Measurements from ENCODE around the gene GET4.

The GET4 gene

GRCh38 chr7:885261-885892, 9.0 kb downstream of the GET4 start:
- no peak for DNase-seq

DNA sequence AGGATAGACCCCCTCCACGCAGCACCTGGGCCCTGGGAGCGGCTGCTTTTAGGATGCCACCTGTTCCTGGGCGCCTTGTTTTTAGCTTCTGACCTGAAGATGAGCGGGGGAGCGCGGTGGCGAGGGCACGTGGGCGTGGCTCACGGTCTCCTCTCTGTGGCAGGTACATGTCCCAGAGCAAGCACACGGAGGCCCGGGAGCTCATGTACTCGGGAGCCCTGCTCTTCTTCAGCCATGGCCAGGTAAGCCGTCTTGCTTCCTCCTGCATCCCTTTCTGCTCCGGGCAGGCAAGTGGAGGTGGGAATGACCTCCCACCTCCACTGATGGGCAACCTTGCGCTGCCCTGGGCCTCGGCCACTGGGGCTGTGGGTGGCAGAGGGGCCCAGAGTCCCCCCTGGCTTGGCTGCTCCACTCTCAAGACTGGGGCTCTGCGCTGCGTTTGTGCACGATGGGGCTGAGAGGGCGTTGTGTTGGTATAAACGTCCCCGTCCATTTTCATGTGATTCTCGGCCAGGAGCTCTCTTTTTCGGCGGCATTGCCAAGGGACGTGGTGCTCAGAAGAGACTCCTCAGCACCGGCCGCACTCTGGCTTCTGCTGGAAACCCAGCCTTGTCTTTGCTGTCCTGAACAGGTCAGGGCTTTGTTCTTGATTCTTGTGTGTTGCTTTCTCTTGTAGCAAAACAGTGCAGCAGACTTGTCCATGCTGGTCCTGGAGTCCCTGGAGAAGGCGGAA, 9.7 kb downstream of the GET4 start:
- DNase-seq = no peak

- no peak for DNase-seq
These were observed 10.5 kb downstream of the GET4 start for GRCh38 chr7:886626-887487.

DNA sequence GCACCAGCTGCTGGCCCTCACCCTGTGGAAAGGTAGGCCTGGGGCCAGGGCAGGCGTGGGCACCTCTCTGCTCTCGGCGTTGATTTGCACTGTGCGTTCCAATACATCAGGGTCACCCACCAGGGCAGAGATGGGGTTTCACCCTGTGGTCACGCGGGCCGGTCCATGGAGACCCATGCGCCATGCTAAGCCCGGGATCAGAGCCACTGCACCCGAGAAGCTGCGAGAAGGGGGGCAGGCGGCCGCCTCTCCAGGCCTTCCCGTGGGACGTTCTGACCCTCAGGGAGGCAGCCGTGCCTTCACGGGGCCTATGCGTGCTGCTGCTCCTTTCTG, 11.1 kb downstream of the GET4 start:
- no peak for DNase-seq

DNA sequence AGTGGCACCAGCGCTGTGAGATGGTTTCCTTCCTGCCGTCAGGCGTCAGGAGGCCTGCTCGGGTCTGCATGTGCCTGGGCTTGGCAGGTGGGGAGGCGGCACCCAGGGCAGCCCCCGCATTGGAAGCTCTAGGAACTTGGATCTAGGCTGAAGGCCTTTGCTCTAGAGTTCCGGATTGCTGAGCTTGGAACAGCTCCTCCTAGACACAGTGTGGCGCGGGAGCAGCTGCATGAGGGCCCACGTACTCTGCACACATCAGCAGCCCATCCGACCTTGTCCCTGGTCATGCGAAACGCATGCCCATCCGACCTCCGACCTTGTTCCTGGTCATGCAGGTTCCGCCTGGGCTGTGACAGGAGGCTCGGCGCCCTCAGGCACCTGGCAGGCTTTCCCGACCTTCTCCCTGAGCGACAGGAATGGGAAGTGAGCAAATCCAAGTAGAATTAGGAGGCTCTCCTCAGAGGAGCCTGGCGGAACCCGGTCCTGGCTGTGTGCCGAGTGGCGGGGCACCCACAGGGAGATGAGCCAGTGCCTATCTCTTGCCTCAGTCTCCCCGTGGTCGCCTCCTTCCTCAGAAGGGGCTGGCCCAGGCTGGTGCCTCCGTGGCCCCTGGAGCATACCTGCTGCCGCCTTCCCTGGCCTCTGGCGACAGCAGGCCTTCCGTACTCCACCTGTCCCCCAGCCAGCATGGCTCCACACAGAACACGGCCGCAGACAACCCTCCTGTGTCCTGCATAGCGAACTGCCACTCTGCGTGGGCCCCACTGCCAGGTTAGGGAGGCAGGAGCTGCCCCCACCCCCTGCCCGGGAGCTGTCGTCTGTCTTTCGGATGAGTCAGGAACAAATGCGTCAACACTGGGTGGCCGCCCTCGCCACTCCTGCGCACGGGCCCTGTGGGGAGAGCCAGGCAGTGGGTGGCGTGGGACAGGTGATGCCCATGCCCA, 12.0 kb downstream of the GET4 start:
- DNase-seq = peak in 12 of 58 donors; percentile 24 to 62 (median 34)

DNA sequence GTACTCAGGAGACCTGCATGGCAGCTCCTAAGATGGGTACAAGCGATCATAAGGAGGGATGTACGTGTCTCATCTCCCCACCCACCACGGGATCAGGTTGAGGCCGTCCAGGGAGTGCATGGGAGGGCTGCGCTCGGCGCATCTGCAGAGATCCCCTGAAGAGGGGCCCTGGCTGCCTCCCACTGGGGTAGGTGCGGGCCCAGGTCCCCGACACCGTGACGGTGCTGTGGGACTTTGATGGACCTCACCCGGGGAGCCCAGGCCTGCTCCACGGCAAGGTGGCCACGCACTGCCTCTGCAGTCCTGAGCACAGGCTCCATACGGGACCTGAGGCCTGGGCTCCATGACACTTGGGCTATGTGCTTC, 12.7 kb downstream of the GET4 start:
- no peak for DNase-seq

DNA sequence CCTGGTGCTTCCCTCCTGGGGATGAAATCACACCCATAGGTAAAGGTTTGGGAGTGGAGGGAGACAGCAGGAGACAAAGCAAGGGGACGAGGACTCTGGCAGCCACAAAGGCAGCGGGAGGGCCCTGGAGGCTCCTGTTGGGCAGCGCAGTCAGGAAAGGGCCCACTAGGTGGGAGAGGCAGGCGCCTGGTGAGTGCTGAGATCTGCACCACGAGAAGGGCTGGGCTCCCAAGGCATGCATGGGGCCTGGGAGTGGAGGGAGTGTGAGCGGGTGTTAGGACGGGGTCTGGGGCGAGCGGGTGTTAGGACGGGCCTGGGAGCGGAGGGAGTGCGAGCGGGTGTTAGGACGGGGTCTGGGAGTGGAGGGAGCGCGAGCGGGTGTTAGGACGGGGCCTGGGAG, 13.0 kb downstream of the GET4 start:
- no peak for DNase-seq

DNA sequence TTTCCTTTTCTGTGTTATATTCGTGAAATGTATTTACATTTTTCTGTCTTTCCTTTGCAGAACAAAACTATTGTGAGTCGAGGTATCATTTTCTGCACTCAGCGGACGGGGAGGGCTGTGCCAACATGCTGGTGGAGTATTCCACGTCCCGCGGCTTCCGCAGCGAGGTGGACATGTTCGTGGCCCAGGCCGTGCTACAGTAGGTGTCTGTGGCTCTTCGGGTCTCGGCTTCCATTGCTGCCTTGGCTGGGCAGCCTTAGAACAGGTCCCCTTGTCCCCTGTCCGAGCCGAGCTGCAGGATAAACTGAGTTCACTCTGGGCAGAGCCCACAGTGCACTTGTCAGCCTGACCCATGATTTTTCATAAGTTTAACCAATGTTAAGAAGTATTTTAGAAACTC, 14.5 kb downstream of the GET4 start:
- no peak for DNase-seq

- DNase-seq = no peak
These were observed 14.9 kb downstream of the GET4 start for GRCh38 chr7:891291-891690.

DNA sequence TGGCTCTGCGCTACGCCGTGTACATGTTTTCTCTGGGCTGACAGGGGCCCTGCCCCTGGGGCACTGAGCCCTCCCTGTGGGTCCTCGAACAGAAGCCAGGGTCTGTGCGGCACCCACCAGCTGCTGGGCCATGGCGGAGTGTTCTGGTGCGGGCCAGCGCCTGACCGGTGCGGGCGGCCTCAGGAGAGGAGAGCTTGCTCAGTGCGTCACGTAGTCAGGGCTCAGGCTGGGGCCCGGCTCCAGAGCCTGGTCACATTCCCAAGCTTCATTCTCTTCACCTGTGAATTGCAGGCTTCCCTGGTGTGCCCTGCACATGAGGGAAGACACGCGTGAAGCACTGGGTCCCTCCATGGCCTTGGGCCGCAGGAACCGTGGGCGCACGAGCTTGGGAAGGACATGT, 15.5 kb downstream of the GET4 start:
- DNase-seq = no peak

GRCh38 chr7:892648-893593, 16.6 kb downstream of the GET4 start:
- DNase-seq = no peak

- DNase-seq = no peak
These were observed 17.3 kb downstream of the GET4 start for GRCh38 chr7:893686-894085.

DNA sequence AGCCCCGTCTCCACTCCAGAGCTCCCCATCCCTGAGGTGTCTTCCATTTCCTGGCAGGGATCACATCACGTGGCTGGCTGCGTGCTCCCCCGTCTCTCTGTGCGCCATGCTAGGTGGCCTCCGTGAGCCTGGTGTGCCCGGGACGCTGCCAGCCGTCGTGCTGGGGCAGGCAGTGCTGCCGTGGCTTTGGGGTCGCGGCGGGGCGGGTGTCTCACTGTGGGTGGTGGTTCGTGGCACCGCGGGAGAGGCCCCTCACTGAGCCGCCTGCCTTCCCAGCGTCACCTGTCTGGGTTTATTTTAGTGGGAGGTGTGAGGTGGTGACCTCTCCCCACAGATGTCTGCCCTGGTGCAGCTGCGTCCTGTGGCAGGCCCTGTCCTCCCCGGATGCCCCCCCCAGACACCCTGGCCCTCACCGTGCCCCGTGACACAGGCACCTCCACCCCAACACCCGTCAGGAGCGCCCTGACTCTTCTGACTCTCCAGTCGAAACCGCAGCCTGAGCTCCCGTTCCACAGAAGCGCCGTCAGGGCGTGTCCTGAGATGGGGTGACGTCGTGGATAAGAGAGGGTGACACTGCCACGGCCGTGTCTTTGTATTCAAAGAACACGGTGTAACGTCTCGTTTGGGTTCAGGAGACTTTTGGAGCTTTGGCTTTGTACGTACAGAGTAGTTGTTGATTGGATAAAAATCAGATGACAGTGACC, 18.0 kb downstream of the GET4 start:
- no peak for DNase-seq

GRCh38 chr7:894927-895450, 18.6 kb downstream of the GET4 start:
- DNase-seq = no peak

DNA sequence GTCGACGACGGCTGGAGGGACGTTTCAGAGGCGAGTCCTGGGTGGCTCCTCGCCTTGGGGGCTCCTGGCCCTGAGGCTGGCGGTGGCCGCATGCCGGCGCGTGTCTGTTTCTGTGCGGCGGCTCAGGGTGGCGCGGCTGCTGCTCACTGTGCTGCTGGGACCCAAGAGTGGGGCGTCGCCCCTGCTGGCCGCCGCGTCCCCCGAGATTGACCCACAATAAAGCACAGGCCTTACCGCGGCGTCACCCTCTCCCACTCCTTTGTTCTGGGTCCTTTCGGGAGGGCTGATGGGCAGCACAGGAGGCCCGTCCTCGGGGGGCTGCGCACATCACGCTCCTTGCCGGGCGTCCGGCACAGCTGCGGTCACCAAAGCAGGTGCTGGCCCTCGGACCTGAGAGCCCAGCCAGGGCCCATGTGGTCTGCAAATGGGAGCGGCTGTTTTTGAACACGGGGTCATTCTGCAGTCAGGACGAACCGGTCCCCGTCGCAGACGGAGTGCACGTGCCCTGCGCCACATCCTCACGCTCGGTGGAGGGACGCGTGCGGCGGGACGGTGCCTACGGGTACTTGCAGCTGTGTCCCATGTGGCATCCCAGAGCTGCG, 19.2 kb downstream of the GET4 start:
- DNase-seq = no peak

DNA sequence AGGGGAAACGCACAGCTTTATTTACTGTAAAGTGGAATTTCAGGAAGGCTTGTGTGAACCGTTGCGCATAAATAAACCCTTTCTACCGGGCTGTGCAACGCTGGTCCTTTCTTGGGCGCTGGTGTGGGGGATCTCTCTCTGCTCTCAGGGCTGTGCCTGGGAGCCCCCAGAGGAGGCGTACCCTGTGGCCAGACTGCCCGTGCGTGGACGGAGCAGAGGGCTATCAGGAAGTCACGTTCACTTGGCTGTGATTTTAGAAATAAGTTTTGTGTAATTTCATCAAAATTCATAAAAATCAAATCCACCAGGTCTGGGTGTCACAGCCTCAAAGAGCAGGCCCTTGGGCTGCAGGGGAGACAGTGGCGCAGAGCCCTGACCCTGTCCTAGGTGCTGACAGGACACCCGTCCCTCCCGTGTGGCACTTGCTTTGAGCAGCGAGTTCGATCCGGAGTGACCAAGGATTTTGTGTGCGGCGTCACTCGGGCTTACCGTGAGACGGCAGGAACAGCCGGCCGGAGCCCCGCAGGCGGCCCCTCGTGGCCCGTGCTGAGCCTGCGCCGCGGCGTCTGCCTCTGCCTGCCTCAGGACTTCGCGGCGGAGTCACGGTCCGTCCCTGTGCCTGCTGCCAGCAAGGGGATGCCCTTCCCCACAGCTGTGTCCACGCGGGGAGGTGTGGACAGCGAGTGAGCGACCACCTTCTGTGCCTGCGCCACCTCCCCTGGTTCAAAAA, 20.2 kb downstream of the GET4 start:
- DNase-seq = no peak

- DNase-seq = no peak
These were observed 20.7 kb downstream of the GET4 start for GRCh38 chr7:897086-897485.

DNA sequence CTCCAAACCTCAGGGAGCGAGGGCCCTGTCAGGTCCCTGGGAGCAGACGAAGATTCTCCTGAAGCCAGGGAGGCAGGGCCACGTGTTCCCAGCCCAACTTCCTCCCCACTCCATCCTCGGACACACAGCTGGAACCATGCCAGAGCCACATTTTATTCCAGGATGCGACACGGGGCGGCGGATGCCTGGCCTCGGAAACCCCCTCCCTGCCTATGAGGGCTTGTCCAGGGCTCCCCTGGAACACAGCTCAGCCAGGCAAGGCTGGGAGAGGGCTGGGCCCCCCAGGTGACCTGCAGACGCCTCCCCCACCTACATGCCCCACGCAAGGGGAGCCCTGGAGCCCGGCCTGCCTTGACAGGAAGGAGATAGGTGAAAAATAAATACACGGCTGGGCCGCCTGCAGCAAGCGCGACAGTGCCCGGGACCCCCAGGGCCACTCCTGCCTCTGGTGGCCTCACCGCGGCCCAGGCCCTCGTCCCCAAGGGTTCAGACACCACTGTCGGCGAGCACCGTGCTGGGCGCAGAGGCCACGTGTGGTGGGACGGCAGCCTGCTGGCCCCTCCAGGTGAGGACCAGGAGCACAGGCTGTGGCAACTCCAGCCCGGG, 21.5 kb downstream of the GET4 start:
- DNase-seq = no peak

Data from anterior cingulate cortex (tissue), 58 donors.